Measurements from ENCODE around the gene TBL1X.

GRCh38 chrX:9772943-9773342 lies 308.1 kb downstream of the TBL1X start:
- no peak for TF ChIP-seq POLR2A (IDR thresholded peaks at IDR 0.05)
- no peak for TF ChIP-seq CTCF (IDR thresholded peaks at IDR 0.05)
